H9 (cell line): ENCODE measurements around the gene NIPSNAP3A. TPM values are rescaled to one million over a fixed set of nuclear protein-coding genes. Genes with fewer than 3 reads are reported as not detected.

ENCODE experiments used
- DNase-seq: peaks from one replicate; pipeline ENCODE4 v3.0.0-alpha.2; 2017
- H2AFZ ChIP-seq: one replicate; pipeline ENCODE4 v1.6.1; 2013; ENCODE audit warnings: mild to moderate bottlenecking, low read length, control low read depth, moderate library complexity
- H2AK5ac ChIP-seq: 2 replicates; pipeline ENCODE4 v1.6.1; 2013; ENCODE audit warnings: low read length, control low read depth, mixed read lengths; ENCODE audit not compliant: insufficient read length
- H2BK120ac ChIP-seq: one replicate; pipeline ENCODE4 v1.6.1; 2013; ENCODE audit warnings: low read depth, mild to moderate bottlenecking, low read length, control low read depth, inconsistent platforms; ENCODE audit not compliant: poor library complexity, severe bottlenecking
- H2BK12ac ChIP-seq: 2 replicates; pipeline ENCODE4 v1.6.1; 2013; ENCODE audit warnings: low read length, control low read depth, mixed read lengths, low read depth; ENCODE audit not compliant: insufficient read length
- H2BK15ac ChIP-seq: 2 replicates; pipeline ENCODE4 v1.6.1; 2013; ENCODE audit warnings: low read depth, low read length, control low read depth
- H2BK20ac ChIP-seq: one replicate; pipeline ENCODE4 v1.6.1; 2013; ENCODE audit warnings: low read depth, mild to moderate bottlenecking, low read length, control low read depth, inconsistent platforms; ENCODE audit not compliant: poor library complexity, severe bottlenecking
- H2BK5ac ChIP-seq: 2 replicates; pipeline ENCODE4 v1.6.1; 2013; ENCODE audit warnings: low read length, control low read depth, mixed read lengths; ENCODE audit not compliant: insufficient read length
- H3K14ac ChIP-seq: 2 replicates; pipeline ENCODE4 v1.6.1; 2013; ENCODE audit warnings: low read length, control low read depth; ENCODE audit not compliant: insufficient read depth
- H3K18ac ChIP-seq: 2 replicates; pipeline ENCODE4 v1.6.1; 2013; ENCODE audit warnings: low read depth, mild to moderate bottlenecking, mixed read lengths, low read length, control low read depth; ENCODE audit not compliant: insufficient read length
- H3K23ac ChIP-seq: 2 replicates; pipeline ENCODE4 v1.6.1; 2013; ENCODE audit warnings: low read length, control low read depth, mixed read lengths, low read depth; ENCODE audit not compliant: insufficient read length
- H3K23me2 ChIP-seq: 2 replicates; pipeline ENCODE4 v1.6.1; 2013; ENCODE audit warnings: low read depth, mild to moderate bottlenecking, mixed read lengths, low read length, control low read depth; ENCODE audit not compliant: insufficient read length, poor library complexity, severe bottlenecking
- H3K27ac ChIP-seq: 2 replicates; pipeline ENCODE4 v1.5.1; 2013; ENCODE audit warnings: low read length, control low read depth, mixed read lengths, low read depth; ENCODE audit not compliant: insufficient read length
- H3K27me3 ChIP-seq: 2 replicates; pipeline ENCODE4 v1.6.1; 2013; ENCODE audit warnings: low read length, control low read depth, inconsistent platforms; ENCODE audit not compliant: insufficient read depth
- H3K4ac ChIP-seq: 2 replicates; pipeline ENCODE4 v1.6.1; 2013; ENCODE audit warnings: low read depth, mild to moderate bottlenecking, control low read depth, inconsistent platforms, low read length, moderate library complexity
- H3K4me1 ChIP-seq: 2 replicates; pipeline ENCODE4 v1.6.1; 2013; ENCODE audit warnings: low read length, control low read depth, inconsistent platforms; ENCODE audit not compliant: insufficient read depth
- H3K4me2 ChIP-seq: 2 replicates; pipeline ENCODE4 v1.6.1; 2013; ENCODE audit warnings: low read length, control low read depth, mixed read lengths; ENCODE audit not compliant: insufficient read length, insufficient read depth
- H3K56ac ChIP-seq: 2 replicates; pipeline ENCODE4 v1.6.1; 2013; ENCODE audit warnings: low read depth, mild to moderate bottlenecking, mixed read lengths, low read length, control low read depth; ENCODE audit not compliant: insufficient read length
- H3K79me1 ChIP-seq: 2 replicates; pipeline ENCODE4 v1.6.1; 2013; ENCODE audit warnings: low read depth, mild to moderate bottlenecking, moderate library complexity, low read length, control low read depth, inconsistent platforms; ENCODE audit not compliant: insufficient read depth, poor library complexity, severe bottlenecking
- H3K79me2 ChIP-seq: 2 replicates; pipeline ENCODE4 v1.6.1; 2013; ENCODE audit warnings: low read length, control low read depth, inconsistent platforms; ENCODE audit not compliant: insufficient read depth
- H3K9ac ChIP-seq: 2 replicates; pipeline ENCODE4 v1.6.1; 2013; ENCODE audit warnings: low read length, control low read depth, mixed read lengths; ENCODE audit not compliant: insufficient read length; ENCODE audit errors: extremely low read depth
- H3K9me3 ChIP-seq: one replicate; pipeline ENCODE4 v1.6.1; 2013; ENCODE audit warnings: low read depth, low read length, inconsistent platforms; ENCODE audit not compliant: control insufficient read depth
- H3T11ph ChIP-seq: one replicate; pipeline ENCODE4 v1.6.1; 2013; ENCODE audit warnings: mild to moderate bottlenecking, low read length, control low read depth, inconsistent platforms
- H4K20me1 ChIP-seq: one replicate; pipeline ENCODE4 v1.6.1; 2013; ENCODE audit not compliant: control insufficient read depth, insufficient read length, insufficient read depth
- H4K5ac ChIP-seq: 2 replicates; pipeline ENCODE4 v1.6.1; 2013; ENCODE audit warnings: low read depth, mild to moderate bottlenecking, mixed read lengths, low read length, control low read depth; ENCODE audit not compliant: insufficient read length
- H4K8ac ChIP-seq: replicated peaks from 2 replicates; pipeline ENCODE4 v1.6.1; 2013; ENCODE audit warnings: low read length, control low read depth, mixed read lengths, low read depth; ENCODE audit not compliant: insufficient read length
- H4K91ac ChIP-seq: 2 replicates; pipeline ENCODE4 v1.6.1; 2013; ENCODE audit warnings: low read depth, mild to moderate bottlenecking, moderate library complexity, mixed read lengths, low read length, control low read depth; ENCODE audit not compliant: insufficient read length
- H3K27ac Mint-ChIP-seq, 3 experiments: 2 replicates in 2 of 3; 3 replicates in 1 of 3; pipeline ENCODE4 v1.8.0; 2020 to 2021; ENCODE audit warnings: mixed read lengths in 3 of 3, mild to moderate bottlenecking in 1 of 3, moderate library complexity in 1 of 3
- H3K27me3 Mint-ChIP-seq: 2 replicates; pipeline ENCODE4 v1.8.0; 2021; ENCODE audit warnings: low read depth, mild to moderate bottlenecking, moderate library complexity, mixed read lengths
- H3K36me3 Mint-ChIP-seq, 3 experiments: 2 replicates in 2 of 3; 3 replicates in 1 of 3; pipeline ENCODE4 v1.8.0; 2020 to 2021; ENCODE audit warnings: low read depth in 3 of 3, mixed read lengths in 3 of 3; ENCODE audit not compliant: insufficient read depth in 1 of 3
- H3K4me1 Mint-ChIP-seq, 2 experiments: 2 replicates each; pipeline ENCODE4 v1.8.0; 2020; ENCODE audit warnings: mixed read lengths in 2 of 2
- H3K4me3 Mint-ChIP-seq, 2 experiments: 2 replicates in 1 of 2; 3 replicates in 1 of 2; pipeline ENCODE4 v1.8.0; 2020 to 2021; ENCODE audit warnings: mild to moderate bottlenecking in 2 of 2, mixed read lengths in 2 of 2, moderate library complexity in 1 of 2
- H3K9me3 Mint-ChIP-seq, 2 experiments: 2 replicates in 1 of 2; 3 replicates in 1 of 2; pipeline ENCODE4 v1.8.0; 2020; ENCODE audit warnings: mild to moderate bottlenecking in 2 of 2, mixed read lengths in 2 of 2, moderate library complexity in 1 of 2
- total RNA-seq: library from RNA; stranded (reverse); gene quantifications from 2 replicates; pipeline ENCODE4 v1.2.1, GENCODE V29; 2021
- TF ChIP-seq, protein P1 (sequence below): fragments of 200-600 bp; sonication (generic); conservative IDR thresholded peaks from 3 replicates; pipeline ENCODE4 v1.8.0; 2021; ENCODE audit warnings: antibody characterized with exemption, mild to moderate bottlenecking

The NIPSNAP3A gene
- total RNA-seq, 1 experiment from 2014 or later: 13.9 TPM

DNA sequence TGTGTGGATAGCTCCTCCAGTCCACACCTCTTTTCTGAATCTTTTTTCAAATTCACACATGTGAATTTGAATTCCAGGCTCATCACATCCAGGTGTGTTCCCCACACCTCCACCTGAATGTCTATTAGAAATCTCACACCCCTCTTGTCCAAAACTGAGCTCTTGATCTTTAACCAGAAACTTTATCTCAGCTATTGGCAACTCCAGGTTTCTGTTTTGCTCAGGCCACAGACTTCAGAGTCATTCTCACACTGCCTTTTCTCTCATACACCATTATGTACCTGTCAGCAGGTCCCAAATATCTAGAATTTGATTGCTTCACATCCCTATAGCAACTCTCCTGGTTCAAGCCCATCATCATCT lies 28.1 kb downstream of the NIPSNAP3A start:
- no peak overlapping the region for H2BK5ac ChIP-seq
- H2BK120ac ChIP-seq: no peak overlapping the region
- no peaks in the 10 kb centered on the region for H3K79me2 ChIP-seq
- no peaks in the 10 kb centered on the region for H3K9me3 Mint-ChIP-seq
- no peaks in the 10 kb centered on the region for H3K9me3 ChIP-seq
- no peak overlapping the region for H4K5ac ChIP-seq
- no peaks in the 10 kb centered on the region for H3K4me1 ChIP-seq
- H2AFZ ChIP-seq: no peak overlapping the region
- H4K8ac ChIP-seq: no peak overlapping the region
- no peak overlapping the region for H3K14ac ChIP-seq
- no peak overlapping the region for H3T11ph ChIP-seq
- no peak overlapping the region for H2AK5ac ChIP-seq
- TF ChIP-seq, protein P1, sequence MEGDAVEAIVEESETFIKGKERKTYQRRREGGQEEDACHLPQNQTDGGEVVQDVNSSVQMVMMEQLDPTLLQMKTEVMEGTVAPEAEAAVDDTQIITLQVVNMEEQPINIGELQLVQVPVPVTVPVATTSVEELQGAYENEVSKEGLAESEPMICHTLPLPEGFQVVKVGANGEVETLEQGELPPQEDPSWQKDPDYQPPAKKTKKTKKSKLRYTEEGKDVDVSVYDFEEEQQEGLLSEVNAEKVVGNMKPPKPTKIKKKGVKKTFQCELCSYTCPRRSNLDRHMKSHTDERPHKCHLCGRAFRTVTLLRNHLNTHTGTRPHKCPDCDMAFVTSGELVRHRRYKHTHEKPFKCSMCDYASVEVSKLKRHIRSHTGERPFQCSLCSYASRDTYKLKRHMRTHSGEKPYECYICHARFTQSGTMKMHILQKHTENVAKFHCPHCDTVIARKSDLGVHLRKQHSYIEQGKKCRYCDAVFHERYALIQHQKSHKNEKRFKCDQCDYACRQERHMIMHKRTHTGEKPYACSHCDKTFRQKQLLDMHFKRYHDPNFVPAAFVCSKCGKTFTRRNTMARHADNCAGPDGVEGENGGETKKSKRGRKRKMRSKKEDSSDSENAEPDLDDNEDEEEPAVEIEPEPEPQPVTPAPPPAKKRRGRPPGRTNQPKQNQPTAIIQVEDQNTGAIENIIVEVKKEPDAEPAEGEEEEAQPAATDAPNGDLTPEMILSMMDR: no peak
- no peaks in the 10 kb centered on the region for H4K20me1 ChIP-seq
- no peak overlapping the region for H4K91ac ChIP-seq
- H3K23ac ChIP-seq: no peak overlapping the region
- no peak overlapping the region for H3K18ac ChIP-seq
- H3K4me3 Mint-ChIP-seq: no peak overlapping the region
- H3K27me3 Mint-ChIP-seq: no peaks in the 10 kb centered on the region; the same call in 1 of the 2 replicates
- no peak overlapping the region for H3K56ac ChIP-seq
- DNase-seq: no peak
- H2BK12ac ChIP-seq: no peak overlapping the region
- H2BK15ac ChIP-seq: no peak overlapping the region
- no peak overlapping the region for H2BK20ac ChIP-seq
- no peaks in the 10 kb centered on the region for H3K36me3 Mint-ChIP-seq
- no peaks in the 10 kb centered on the region for H3K27me3 ChIP-seq
- no peak overlapping the region for H3K27ac Mint-ChIP-seq
- H3K4me2 ChIP-seq: no peak overlapping the region
- no peak overlapping the region for H3K27ac ChIP-seq
- H3K79me1 ChIP-seq: no peaks in the 10 kb centered on the region
- H3K4me1 Mint-ChIP-seq: no peaks in the 10 kb centered on the region
- H3K23me2 ChIP-seq: no peaks in the 10 kb centered on the region
- H3K4ac ChIP-seq: no peak overlapping the region
- no peak overlapping the region for H3K9ac ChIP-seq
